WTC11 (cell line): ENCODE data around the gene DNASE2B.

Experiments
- GRHL2 ChIP-seq: fragments of 250-450 bp; sonication (Bioruptor Pico); IDR thresholded peaks from 2 replicates; pipeline ENCODE4 v1.8.0; 2022; ENCODE audit warnings: mild to moderate bottlenecking, moderate library complexity; ENCODE audit not compliant: insufficient replicate concordance, severe bottlenecking
- MAX ChIP-seq: sonication (generic); formaldehyde crosslinking; IDR thresholded peaks from 2 replicates; pipeline ENCODE4 v1.8.0; 2022; ENCODE audit warnings: mild to moderate bottlenecking, missing genetic modification reagents
- TEAD1 ChIP-seq: sonication (generic); formaldehyde crosslinking; IDR thresholded peaks from 2 replicates; pipeline ENCODE4 v1.8.0; 2022; ENCODE audit warnings: mild to moderate bottlenecking, missing genetic modification reagents
- ZBTB21 ChIP-seq: sonication (generic); formaldehyde crosslinking; IDR thresholded peaks from 2 replicates; pipeline ENCODE4 v1.8.1; 2023; ENCODE audit warnings: mild to moderate bottlenecking, missing genetic modification reagents, borderline replicate concordance

- no peak for TF ChIP-seq ZBTB21
- no peak for TF ChIP-seq MAX
- no peak for TF ChIP-seq TEAD1 (CRISPR knock-in tag)
- no peak for TF ChIP-seq GRHL2 (CRISPR knock-in tag)
Measured at GRCh38 chr1:84412316-84412942, 14.1 kb downstream of the DNASE2B start.
